GM20431 (cell line): ENCODE data around the gene TLE4.

Experiments
- in situ Hi-C: fragments of 300-500 bp; cut with MseI, MboI; formaldehyde crosslinking; loops from one replicate; pipeline ENCODE4 v1.15.0; 2020; ENCODE audit warnings: low sequenced_read_pairs; ENCODE audit not compliant: unreplicated experiment

Gene TLE4

GRCh38 chr9:79658926-79659325 lies 87.2 kb downstream of the TLE4 start:
- in situ Hi-C loops, result loop anchor here (25.0 kb wide), 1 partner anchor 103 kb away; no protein-coding TSS in a partner anchor

DNA sequence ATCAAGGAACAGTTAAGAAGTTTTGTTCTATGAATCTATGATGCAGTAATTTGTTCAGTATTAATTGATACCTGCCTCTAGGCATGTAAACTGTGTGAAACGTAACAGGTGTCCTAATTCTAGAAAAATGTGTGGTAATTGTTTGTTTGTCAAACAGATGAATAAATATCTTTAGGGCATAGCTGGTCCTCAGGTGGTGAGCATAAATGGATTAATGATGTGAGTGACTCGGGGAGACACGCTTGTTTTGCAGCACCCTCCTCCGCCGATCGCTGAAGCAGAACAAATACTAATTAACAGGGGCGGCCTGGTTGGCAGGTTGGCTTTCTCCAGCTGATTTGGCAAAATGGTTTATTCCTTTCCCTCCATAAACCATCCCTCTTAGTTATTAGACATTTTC lies 88.8 kb downstream of the TLE4 start:
- in situ Hi-C loops, result loop anchor here (25.0 kb wide), 1 partner anchor 102 kb away; no protein-coding TSS in a partner anchor

DNA sequence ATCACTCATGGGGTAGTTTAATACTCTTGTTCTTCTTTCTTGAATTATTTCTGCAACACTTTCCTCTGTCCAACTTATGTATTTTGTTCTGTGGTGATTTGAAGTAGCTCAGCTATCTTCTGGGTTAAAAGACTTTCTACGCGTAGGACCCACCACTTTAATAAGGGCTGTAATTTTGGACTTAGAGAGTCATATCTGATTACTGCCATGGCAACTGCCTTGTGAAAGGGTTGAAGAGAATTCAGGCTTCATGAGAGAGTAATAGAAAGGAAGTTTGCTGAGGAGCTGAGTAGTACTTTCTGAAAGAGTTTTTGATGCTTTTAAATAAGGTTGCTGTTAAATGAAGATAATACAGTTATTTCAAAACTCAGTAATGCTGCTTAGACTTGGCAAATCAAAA lies 89.5 kb downstream of the TLE4 start:
- in situ Hi-C loops, result loop anchor here (25.0 kb wide), 1 partner anchor 101 kb away; no protein-coding TSS in a partner anchor

- in situ Hi-C loops, result loop anchor here (25.0 kb wide), 1 partner anchor 100 kb away; no protein-coding TSS in a partner anchor
Measured at GRCh38 chr9:79661886-79662536, 90.2 kb downstream of the TLE4 start.

DNA sequence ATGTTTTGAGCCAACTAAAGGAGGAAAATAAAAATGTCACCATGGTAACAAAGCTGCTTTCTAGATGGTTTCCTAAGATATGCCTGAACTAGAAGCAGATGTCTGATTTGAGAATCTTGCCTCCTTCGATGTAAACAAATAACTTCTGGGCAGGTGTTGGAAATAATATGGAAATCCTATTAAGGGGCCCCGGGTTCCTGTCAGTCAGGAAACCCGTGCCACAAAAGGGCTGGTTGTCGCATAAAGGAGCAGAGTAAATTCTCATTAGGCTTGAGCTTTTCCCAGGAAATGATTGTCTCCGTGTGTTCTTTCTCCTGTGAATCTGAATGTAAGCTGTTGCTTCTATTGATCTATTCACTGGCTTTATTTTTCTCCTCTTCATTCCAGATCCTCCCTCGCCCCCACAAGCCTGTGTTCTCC lies 90.8 kb downstream of the TLE4 start:
- in situ Hi-C loops, result loop anchor here (25.0 kb wide), 1 partner anchor 100 kb away; no protein-coding TSS in a partner anchor

DNA sequence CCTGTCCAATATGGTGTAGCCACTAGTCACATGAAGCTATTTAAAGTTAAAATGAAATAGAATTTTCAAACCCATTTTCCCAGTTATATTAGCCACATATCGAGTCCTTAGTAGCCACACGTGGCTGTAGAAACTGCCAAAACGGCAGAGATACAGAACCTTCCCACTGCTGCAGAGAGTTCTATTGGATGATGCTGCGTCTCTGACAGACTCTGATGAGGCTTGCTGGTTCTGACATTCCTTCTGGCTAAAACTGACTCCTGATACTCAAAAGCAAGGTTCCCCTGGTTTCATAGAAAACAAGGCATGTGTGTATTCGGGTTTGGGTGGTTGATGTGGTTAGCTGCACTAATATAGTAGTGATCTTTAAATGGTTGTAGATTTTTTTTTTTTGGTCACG lies 91.5 kb downstream of the TLE4 start:
- in situ Hi-C loops, result loop anchor here (25.0 kb wide), 1 partner anchor 99 kb away; no protein-coding TSS in a partner anchor

- in situ Hi-C loops, result loop anchor here (25.0 kb wide), 1 partner anchor 98 kb away; no protein-coding TSS in a partner anchor
Measured at GRCh38 chr9:79663878-79664277, 92.1 kb downstream of the TLE4 start.

- in situ Hi-C loops, result loop anchor here (25.0 kb wide), 1 partner anchor 98 kb away; no protein-coding TSS in a partner anchor
Measured at GRCh38 chr9:79664375-79664831, 92.6 kb downstream of the TLE4 start.

DNA sequence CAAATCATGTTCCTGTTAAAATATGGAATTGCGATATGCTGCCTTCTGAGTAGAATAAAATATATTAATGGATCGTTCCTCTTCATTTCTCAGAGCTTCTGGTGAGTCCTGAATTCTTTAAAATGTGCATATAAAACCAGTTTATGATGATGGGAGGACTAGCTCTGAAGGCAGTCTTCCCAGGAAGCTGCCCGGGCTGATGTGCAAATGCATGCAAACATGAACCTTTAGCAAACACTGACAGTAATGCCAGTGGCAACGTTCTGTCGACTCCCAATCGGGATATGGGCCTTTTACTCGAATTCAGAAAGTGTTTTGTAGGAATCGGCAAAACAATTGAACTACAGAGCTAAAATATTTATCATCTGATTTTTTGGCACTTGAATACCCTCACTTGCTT lies 93.6 kb downstream of the TLE4 start:
- in situ Hi-C loops, result loop anchor here (25.0 kb wide), 1 partner anchor 97 kb away; no protein-coding TSS in a partner anchor

DNA sequence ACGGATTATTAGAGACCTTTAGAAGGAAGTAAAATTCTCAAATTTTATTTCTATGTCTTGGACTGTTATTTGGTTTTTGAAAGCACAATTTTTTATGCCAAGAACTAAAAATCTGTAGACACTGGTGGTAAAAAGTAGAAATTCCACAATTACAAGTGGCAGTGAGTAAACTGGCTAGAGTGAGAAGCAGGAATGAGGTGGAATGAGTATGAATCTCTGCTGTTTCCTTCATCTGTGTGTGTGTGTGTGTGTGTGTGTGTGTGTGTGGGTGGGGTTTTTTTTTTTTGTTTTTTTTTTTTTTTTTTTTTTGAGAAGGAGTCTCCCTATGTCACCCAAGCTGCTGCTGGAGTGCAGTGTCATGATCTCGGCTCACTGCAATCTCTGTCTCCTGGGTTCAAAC lies 94.2 kb downstream of the TLE4 start:
- in situ Hi-C loops, result loop anchor here (25.0 kb wide), 1 partner anchor 96 kb away; no protein-coding TSS in a partner anchor

DNA sequence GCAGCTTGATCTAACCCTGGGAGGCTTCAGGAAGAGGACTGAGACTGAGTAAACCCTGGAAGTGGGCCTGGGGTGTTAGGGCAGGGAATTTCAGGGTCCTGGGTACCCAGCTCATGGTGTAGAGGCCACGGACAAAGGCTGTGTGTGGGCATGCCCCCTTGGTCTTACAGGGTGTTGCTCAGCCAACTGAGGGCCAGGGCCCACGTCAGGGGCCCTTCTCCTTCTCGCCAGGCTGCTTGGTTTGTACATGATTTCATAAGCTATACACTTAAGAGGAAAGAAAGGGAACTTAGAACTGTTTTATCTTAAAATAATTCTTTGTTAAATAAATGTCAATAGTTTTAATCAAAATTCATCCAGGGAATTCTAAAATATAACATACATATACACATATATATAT lies 95.4 kb downstream of the TLE4 start:
- in situ Hi-C loops, result loop anchor here (25.0 kb wide), 1 partner anchor 95 kb away; no protein-coding TSS in a partner anchor

DNA sequence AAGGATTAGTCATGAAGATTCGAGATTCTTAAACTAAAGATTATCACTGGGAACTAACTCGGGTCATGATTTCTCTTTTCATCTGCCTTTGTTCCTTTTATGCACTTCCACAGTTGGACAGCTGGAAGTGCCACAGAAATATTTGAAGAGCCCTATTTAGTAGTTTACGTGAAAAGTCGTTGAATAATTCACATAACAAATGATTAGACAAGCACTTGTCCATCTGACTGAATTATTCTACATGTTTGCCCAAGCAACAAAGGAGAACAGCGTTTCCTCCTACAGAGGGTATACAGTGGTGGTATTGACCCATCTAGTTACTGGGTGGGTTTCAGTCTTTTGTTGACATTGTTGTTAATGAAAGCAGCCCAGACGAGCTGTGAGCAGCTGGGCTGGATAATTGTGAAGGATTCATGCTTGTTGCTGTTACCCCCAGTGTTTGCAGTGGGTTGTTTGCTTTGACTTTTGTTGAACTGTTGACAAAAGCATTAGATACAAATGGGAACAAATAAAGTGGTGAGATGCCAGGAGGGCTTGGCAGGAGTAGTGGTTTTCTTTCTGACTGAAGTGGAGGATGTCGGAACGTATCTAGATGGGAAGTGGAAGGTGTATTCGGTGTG lies 96.2 kb downstream of the TLE4 start:
- in situ Hi-C loops, result loop anchor here (25.0 kb wide), 1 partner anchor 94 kb away; no protein-coding TSS in a partner anchor

- in situ Hi-C loops, result loop anchor here (25.0 kb wide), 1 partner anchor 93 kb away; no protein-coding TSS in a partner anchor
Measured at GRCh38 chr9:79668956-79669355, 97.2 kb downstream of the TLE4 start.

GRCh38 chr9:79670269-79670961 lies 98.7 kb downstream of the TLE4 start:
- in situ Hi-C loops, result loop anchor here (25.0 kb wide), 1 partner anchor 92 kb away; no protein-coding TSS in a partner anchor

DNA sequence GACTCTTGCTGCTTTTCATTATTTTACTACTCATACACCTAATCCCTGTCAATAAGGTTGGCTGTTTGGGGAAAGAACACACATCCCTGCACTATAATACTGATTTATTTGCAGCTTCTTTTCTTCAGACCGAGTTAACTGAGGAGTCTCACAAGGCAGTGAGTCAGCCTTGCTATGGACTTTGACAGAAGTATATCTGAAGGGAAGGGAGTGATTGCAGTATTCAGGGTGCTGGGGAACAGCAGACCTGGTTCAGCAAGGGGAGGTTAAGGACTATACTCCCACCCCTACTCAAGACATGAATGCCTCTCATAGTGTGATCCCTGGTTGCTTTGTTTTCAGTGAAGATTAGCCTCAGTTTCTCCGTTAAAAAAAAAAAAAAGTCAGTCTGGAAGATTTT lies 99.8 kb downstream of the TLE4 start:
- in situ Hi-C loops, result loop anchor here (25.0 kb wide), 1 partner anchor 91 kb away; no protein-coding TSS in a partner anchor

DNA sequence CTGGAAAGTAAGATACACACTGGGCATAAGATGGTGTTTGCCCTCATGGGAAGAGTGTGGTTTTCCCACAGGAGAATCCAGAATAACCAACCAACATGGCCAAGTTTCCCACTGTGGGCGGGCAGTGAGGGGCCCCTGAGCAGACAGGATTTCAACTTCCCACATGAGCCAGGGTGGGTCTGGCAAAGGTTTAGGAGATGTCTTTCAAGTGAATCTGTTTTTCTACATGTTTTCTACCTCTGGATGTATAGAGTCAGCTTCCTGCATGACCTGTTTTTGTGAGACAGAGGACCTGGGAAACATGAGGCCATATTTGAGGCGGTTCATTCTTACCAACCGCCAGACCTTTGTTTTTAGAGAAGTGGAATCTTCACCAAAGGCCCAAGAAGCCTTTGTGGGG lies 100.5 kb downstream of the TLE4 start:
- in situ Hi-C loops, result loop anchor here (25.0 kb wide), 1 partner anchor 90 kb away; no protein-coding TSS in a partner anchor

GRCh38 chr9:79672891-79673290 lies 101.1 kb downstream of the TLE4 start:
- in situ Hi-C loops, result loop anchor here (25.0 kb wide), 1 partner anchor 89 kb away; no protein-coding TSS in a partner anchor

- in situ Hi-C loops, result loop anchor here (25.0 kb wide), 1 partner anchor 89 kb away; no protein-coding TSS in a partner anchor
Measured at GRCh38 chr9:79673614-79674013, 101.8 kb downstream of the TLE4 start.

DNA sequence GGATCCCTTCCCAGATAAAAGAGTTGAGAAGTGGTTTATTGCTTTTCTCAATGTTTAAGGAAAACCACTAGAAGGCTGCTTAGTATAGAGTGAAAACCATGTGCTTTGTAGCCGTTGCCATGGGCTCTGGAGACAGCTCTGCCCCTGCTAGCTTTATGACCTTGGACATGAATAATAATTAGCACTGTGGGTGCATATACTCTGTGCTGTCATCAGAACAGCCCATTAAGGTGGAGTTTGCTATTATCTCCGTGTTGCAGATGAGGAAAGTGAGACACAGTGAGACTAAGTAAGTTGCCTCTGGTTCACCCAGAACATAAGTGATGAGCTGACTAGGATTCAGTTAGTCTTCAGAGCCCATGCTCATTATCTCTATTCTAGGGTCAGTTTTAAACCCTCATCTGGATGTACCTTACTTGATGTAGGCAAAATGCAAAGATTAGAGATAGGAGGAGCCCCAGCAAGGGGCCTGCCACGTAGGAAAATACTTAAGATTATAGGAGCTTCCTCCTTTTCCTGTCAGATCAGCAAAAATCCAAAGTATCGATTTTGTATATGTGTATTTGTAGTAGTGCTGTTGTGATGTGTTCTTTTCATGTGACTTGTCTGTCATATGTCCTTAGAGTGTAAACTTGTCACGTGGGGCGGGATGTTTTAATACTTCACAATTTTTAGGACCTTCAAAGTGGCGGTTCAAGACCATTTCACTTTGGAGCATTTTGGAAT lies 102.5 kb downstream of the TLE4 start:
- in situ Hi-C loops, result loop anchor here (25.0 kb wide), 1 partner anchor 88 kb away; no protein-coding TSS in a partner anchor
